GM13977 (cell line): ENCODE measurements around the gene LSAMP.
A peak's percentile ranks its signal among the peaks of the same experiment; 100 is the strongest.

Source experiments
- DNase-seq: peaks from one replicate; pipeline ENCODE4 v3.0.0; 2012; ENCODE audit warnings: low spot score
- in situ Hi-C: fragments of 300-500 bp; cut with MboI; formaldehyde crosslinking; loops from one replicate; pipeline ENCODE4 v1.12.0; 2022; ENCODE audit warnings: low sequenced_read_pairs, low pct_unique_long_range_greater_than_20kb, mixed read lengths, inconsistent platforms; ENCODE audit not compliant: unreplicated experiment
- TF ChIP-seq, protein P1 (sequence below): IDR thresholded peaks from 2 replicates; pipeline ENCODE4 v1.5.1; 2012; ENCODE audit warnings: mild to moderate bottlenecking, control low read depth; ENCODE audit not compliant: insufficient read depth; ENCODE audit errors: extremely low read depth, missing control alignments

LSAMP gene

DNA sequence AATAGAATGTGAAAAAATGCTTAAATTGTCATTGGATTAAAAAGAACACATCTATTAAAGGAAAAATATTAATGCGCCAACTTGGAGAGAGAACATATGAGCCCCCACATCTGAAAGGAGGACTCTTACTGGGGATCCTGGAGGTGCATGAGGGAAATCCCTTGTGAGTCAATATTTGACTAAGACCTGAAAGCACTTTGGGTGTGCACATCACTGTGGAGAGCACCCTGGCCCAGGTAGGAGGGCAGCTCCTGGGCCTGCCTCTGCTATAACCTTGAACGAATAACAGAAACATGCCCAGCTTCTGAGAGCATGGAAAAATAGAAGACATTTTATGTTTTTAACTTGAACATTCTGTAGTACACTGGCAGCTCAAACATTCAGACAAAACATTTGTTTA, 622.2 kb downstream of the LSAMP start:
- in situ Hi-C loops, result loop anchor here (25.0 kb wide), 1 partner anchor 611 kb away; no protein-coding TSS in a partner anchor
- DNase-seq, result no peak
- TF ChIP-seq, protein P1, sequence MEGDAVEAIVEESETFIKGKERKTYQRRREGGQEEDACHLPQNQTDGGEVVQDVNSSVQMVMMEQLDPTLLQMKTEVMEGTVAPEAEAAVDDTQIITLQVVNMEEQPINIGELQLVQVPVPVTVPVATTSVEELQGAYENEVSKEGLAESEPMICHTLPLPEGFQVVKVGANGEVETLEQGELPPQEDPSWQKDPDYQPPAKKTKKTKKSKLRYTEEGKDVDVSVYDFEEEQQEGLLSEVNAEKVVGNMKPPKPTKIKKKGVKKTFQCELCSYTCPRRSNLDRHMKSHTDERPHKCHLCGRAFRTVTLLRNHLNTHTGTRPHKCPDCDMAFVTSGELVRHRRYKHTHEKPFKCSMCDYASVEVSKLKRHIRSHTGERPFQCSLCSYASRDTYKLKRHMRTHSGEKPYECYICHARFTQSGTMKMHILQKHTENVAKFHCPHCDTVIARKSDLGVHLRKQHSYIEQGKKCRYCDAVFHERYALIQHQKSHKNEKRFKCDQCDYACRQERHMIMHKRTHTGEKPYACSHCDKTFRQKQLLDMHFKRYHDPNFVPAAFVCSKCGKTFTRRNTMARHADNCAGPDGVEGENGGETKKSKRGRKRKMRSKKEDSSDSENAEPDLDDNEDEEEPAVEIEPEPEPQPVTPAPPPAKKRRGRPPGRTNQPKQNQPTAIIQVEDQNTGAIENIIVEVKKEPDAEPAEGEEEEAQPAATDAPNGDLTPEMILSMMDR, result no peak

DNA sequence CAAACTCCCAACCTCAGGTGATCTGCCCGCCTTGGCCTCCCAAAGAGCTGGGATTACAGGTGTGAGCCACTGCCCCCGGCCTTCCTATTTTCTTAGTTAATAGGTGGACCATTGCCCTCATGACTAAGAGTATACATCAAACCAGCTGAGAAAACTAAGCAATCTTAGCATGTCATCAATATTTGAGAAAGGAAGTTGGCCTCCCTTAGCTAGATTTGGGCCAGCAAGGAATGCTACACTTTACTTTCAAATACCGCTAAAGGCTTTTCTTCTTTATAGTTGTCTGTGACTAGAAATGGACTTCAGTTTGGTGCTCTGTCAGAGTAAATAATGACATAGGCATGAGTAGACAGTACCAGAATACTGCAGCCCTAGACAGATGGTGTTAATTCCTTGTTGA, 622.7 kb downstream of the LSAMP start:
- TF ChIP-seq, protein P1, result no peak
- no peak for DNase-seq
- in situ Hi-C loops, result loop anchor here (25.0 kb wide), 1 partner anchor 610 kb away; no protein-coding TSS in a partner anchor

DNA sequence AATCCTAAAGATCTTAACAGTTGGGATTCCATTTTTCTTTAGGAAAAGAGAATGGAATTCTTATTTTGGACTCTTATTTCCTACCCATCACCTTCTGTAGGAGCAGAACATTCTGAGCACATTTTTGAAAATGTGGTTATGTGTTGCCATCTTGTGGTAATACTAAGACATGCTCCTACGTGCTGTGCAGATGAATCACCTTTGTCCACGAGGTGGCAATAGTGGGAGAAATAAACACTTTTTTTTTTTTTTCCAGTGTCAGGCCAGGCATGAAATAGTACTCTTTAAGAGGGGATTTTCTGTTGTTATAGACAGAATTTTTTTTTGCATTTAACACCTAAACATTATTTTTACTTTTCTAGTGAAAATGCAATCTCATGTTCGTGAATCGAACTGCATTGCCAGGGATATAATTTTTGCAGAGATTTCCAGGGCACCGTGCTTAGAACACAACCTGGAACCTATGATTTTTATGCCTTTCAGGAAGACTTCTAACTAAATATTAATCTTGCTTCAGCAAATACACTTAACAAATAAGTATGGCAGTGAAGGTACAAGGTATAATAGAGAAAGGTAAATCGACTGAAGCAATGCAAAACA, 625.4 kb downstream of the LSAMP start:
- peak; percentile 66 for DNase-seq
- TF ChIP-seq, protein P1, result peak; percentile 98
- in situ Hi-C loops, result loop anchor here (25.0 kb wide), 1 partner anchor 608 kb away; no protein-coding TSS in a partner anchor

DNA sequence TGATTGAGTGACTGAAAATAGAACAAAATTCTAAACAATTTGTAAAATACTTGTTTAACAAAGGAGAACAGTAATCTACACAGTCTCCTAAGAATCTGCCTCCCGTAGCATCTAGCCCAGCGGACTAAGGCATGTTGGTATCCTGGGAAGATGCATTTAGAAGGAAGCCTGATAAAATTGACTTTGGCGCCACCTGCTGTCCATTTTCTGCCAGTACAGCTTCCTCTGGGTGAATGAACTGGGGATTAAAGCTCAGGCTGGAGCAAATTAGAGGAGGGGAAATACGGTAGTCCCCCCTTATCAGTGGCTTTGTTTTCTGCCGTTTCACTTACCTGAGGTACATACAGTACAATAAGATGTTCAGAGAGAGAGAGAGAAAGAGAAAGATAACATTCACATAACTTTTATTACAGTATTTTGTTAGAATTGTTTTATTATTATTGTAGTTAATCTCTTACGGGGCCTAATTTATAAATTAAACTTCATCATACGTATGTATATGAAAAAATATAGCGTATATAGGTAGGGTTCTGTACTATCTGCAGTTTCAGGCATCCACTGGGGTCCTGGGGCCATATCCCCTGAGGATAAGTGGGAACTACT, 630.4 kb downstream of the LSAMP start:
- in situ Hi-C loops, result loop anchor here (25.0 kb wide), 1 partner anchor 603 kb away; no protein-coding TSS in a partner anchor
- TF ChIP-seq, protein P1, result peak; percentile 82
- DNase-seq, result peak; percentile 45

GRCh38 chr3:115814006-115814405, 631.3 kb downstream of the LSAMP start:
- DNase-seq, result no peak
- TF ChIP-seq, protein P1, result no peak
- in situ Hi-C loops, result loop anchor here (25.0 kb wide), 1 partner anchor 602 kb away; no protein-coding TSS in a partner anchor

DNA sequence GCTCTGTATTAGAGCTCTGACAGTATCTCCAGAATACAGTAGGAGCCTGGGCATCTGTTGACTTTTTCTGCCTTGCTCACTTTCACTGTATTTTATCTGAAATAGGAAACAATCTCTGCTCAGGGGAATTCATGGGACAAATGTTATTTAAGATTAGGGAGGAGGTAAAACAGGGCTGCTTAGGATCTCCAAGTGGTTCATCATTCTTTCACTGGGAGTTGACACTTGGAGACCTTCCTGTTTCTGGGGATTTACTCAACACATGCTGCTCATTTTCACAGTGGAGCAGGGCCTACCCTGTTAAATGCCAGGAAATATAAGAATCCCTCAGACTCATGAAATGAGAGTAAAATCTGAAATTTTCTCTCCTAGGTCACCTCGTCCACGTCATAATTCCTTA, 636.5 kb downstream of the LSAMP start:
- TF ChIP-seq, protein P1, result no peak
- DNase-seq, result no peak
- in situ Hi-C loops, result loop anchor here (25.0 kb wide), 1 partner anchor 597 kb away; no protein-coding TSS in a partner anchor
